ENCODE results near the gene EYS. TPM values are rescaled to one million over a fixed set of nuclear protein-coding genes. Genes with fewer than 3 reads are reported as not detected.
"Not testable (repeated sequence)": the region's sequence is repeated elsewhere in the genome, so short reads cannot be mapped to it uniquely, and the experiment has no call there.

The EYS gene
- total RNA-seq, 3 donors from 2014 or later, result 1.3 to 2.9 TPM; not detected in 1

GRCh38 chr6:65623566-65623965 lies 83.5 kb downstream of the EYS start:
- intact Hi-C loops (cut with DNase I; ENCODE audit: low total_unique reads), result no loop called here
- Histone ChIP-seq H3K4me1 (no peaks in the 10 kb centered on the region), H3K4me3 (no peak overlapping the region), H3K36me3 (no peaks in the 10 kb centered on the region), H3K27me3 (no peaks in the 10 kb centered on the region), H3K27ac (no peak overlapping the region), H3K9me3 (no peaks in the 10 kb centered on the region)
- DNase-seq (ENCODE audit: low spot score in 2 of 2), result no peak
- TF ChIP-seq POLR2AphosphoS5 (IDR thresholded peaks at IDR 0.05) (no peak), CTCF (IDR thresholded peaks at IDR 0.05) (no peak), POLR2A (IDR thresholded peaks at IDR 0.05) (no peak)

DNA sequence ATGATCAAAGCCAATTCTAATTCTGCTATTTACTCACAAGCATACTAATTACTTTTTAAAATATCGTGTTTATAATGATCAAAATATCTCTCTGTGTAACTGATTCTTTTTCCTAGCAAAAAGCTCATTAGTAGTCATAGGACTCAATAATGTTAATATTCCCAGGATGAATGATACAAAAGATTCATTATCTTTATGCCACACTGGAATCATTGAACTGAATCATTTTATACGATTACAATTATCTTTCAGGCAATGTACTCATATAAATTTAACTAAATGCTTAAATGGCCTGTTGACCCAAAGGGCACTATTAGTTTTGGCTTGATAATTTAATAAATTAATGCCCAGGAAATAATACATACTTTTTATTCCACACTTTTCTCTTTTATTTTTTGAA lies 96.3 kb downstream of the EYS start:
- Histone ChIP-seq H3K9me3 (no peaks in the 10 kb centered on the region), H3K27ac (no peak overlapping the region), H3K36me3 (peaks cover 4% of the 10 kb centered on the region), H3K4me1 (no peaks in the 10 kb centered on the region), H3K27me3 (no peaks in the 10 kb centered on the region), H3K4me3 (no peak overlapping the region)
- TF ChIP-seq POLR2A (IDR thresholded peaks at IDR 0.05) (no peak), POLR2AphosphoS5 (IDR thresholded peaks at IDR 0.05) (no peak), CTCF (IDR thresholded peaks at IDR 0.05) (no peak)
- DNase-seq (ENCODE audit: low spot score in 2 of 2), result no peak
- intact Hi-C loops (cut with DNase I; ENCODE audit: low total_unique reads), result no loop called here

DNA sequence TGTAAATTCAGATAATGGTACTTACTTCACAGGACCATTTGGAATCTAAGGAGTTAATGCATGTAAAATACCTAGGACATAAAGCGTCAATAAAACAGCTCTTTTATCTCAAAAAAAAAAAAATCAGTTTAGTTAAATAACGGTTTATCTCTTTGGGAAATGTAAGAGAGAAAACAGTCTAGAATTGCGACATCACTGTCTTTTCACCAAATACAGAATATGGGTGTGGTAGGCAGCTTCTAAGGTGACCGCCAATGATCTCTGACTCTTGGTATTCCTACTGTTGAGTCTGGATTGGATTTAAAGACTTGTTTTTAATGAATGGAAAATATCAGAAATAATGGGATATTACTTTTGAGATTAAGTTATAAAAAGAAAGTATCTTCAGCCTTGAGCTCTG lies 111.5 kb downstream of the EYS start:
- H3K36me3 ChIP-seq, result no peaks in the 10 kb centered on the region
- TF ChIP-seq POLR2A (IDR thresholded peaks at IDR 0.05) (no peak), POLR2AphosphoS5 (IDR thresholded peaks at IDR 0.05) (no peak), CTCF (IDR thresholded peaks at IDR 0.05) (no peak)
- H3K27me3 ChIP-seq, result no peaks in the 10 kb centered on the region
- no peak overlapping the region for H3K4me3 ChIP-seq
- intact Hi-C loops (cut with DNase I; ENCODE audit: low total_unique reads), result no loop called here
- no peak overlapping the region for H3K27ac ChIP-seq
- no peaks in the 10 kb centered on the region for H3K4me1 ChIP-seq
- no peak for DNase-seq (ENCODE audit: low spot score in 2 of 2)
- H3K9me3 ChIP-seq, result no peaks in the 10 kb centered on the region

GRCh38 chr6:65570340-65570739 lies 136.7 kb downstream of the EYS start:
- Histone ChIP-seq H3K27ac (no peak overlapping the region), H3K4me1 (no peaks in the 10 kb centered on the region), H3K4me3 (no peak overlapping the region), H3K27me3 (no peaks in the 10 kb centered on the region), H3K9me3 (no peaks in the 10 kb centered on the region), H3K36me3 (no peaks in the 10 kb centered on the region)
- no peak for TF ChIP-seq CTCF (IDR thresholded peaks at IDR 0.05)
- TF ChIP-seq POLR2A (IDR thresholded peaks at IDR 0.05), result no peak
- TF ChIP-seq POLR2AphosphoS5 (IDR thresholded peaks at IDR 0.05), result no peak
- intact Hi-C loops (cut with DNase I; ENCODE audit: low total_unique reads), result no loop called here
- no peak for DNase-seq (ENCODE audit: low spot score in 2 of 2)

DNA sequence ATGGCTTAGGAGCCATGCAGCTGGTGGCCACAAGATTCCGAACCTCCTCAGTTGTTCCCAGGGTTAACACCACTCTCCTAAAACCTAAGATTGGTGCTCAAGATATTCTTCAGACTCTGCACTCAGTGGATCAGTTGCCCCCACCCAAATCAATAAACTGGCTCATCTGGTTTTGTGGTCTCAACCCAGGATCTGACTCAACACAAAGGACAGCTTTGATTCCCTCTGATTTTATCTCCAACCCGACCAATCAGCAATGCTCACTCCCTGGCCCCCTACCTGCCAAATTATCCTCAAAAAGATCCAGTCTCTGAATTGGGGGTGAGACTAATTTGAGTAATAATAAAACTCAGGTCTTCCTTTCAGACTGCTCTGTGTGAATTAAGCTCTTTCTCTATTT lies 137.5 kb downstream of the EYS start:
- H3K9me3 ChIP-seq, result no peaks in the 10 kb centered on the region
- no peaks in the 10 kb centered on the region for H3K4me1 ChIP-seq
- intact Hi-C loops (cut with DNase I; ENCODE audit: low total_unique reads), result no loop called here
- H3K36me3 ChIP-seq, result no peaks in the 10 kb centered on the region
- no peaks in the 10 kb centered on the region for H3K27me3 ChIP-seq
- no peak overlapping the region for H3K4me3 ChIP-seq
- DNase-seq (ENCODE audit: low spot score in 2 of 2), result no peak
- TF ChIP-seq POLR2AphosphoS5 (IDR thresholded peaks at IDR 0.05) (no peak), POLR2A (IDR thresholded peaks at IDR 0.05) (no peak), CTCF (IDR thresholded peaks at IDR 0.05) (no peak)
- H3K27ac ChIP-seq, result no peak overlapping the region

DNA sequence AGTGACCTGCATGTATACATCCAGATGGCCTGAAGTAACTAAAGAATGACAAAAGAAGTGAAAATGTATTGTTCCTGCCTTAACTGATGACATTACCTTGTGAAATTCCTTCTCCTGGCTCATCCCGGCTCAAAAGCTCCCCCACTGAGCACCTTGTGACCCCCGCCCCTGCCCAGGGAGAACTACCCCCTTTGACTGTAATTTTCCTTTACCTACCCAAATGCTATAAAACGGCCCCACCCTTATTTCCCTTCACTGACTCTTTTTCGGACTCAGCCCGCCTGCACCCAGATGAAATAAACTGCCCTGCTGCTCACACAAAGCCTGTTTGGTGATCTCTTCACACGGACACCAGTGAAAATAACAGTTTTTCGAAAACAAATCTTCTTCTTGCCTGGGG lies 138.0 kb downstream of the EYS start:
- DNase-seq (ENCODE audit: low spot score in 2 of 2); H3K4me3 ChIP-seq; intact Hi-C loops (cut with DNase I; ENCODE audit: low total_unique reads); H3K4me1 ChIP-seq; H3K27ac ChIP-seq; H3K36me3 ChIP-seq; H3K9me3 ChIP-seq; H3K27me3 ChIP-seq: not testable (repeated sequence)

Measured in breast epithelium (tissue), 4 donors.